GM12874 (cell line): ENCODE measurements around the gene NPTX2.

Experiments
- TF ChIP-seq, protein P1 (sequence below): IDR thresholded peaks from 2 replicates; pipeline ENCODE4 v1.5.1; 2011; ENCODE audit warnings: low read depth, mild to moderate bottlenecking, control low read depth, low read length, moderate library complexity; ENCODE audit not compliant: insufficient read depth

Gene NPTX2

DNA sequence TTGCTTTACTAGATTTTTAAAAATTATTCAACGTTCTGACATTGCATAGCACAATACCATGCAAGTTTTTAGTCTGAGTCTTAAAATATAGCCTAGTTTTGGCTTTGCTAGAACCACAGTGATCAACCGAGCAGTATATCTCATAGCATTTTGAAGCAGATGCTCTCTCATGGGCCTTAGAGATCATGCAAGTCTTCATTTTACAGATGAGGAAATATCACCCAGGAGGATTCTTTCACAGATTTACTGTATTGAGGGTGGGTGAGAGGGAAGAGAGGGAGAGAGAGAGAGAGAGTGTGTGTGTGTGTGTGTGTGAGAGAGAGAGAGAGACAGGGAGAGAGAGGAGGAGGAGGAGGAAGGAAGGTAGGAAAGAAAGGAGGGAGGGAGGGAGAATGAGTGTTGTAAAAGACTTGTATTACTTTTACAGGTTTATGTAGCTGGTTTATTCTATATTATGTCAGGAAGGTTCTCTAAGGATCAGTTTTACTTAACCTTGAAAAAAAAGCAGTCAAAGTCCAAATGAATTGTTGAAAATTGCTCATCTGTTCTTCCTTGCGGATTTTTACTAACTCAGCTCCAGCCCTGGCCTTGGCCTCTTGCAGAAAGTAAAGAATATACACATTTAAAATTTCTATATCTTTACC lies 14.2 kb upstream of the NPTX2 start:
- TF ChIP-seq, protein P1, sequence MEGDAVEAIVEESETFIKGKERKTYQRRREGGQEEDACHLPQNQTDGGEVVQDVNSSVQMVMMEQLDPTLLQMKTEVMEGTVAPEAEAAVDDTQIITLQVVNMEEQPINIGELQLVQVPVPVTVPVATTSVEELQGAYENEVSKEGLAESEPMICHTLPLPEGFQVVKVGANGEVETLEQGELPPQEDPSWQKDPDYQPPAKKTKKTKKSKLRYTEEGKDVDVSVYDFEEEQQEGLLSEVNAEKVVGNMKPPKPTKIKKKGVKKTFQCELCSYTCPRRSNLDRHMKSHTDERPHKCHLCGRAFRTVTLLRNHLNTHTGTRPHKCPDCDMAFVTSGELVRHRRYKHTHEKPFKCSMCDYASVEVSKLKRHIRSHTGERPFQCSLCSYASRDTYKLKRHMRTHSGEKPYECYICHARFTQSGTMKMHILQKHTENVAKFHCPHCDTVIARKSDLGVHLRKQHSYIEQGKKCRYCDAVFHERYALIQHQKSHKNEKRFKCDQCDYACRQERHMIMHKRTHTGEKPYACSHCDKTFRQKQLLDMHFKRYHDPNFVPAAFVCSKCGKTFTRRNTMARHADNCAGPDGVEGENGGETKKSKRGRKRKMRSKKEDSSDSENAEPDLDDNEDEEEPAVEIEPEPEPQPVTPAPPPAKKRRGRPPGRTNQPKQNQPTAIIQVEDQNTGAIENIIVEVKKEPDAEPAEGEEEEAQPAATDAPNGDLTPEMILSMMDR: no peak

DNA sequence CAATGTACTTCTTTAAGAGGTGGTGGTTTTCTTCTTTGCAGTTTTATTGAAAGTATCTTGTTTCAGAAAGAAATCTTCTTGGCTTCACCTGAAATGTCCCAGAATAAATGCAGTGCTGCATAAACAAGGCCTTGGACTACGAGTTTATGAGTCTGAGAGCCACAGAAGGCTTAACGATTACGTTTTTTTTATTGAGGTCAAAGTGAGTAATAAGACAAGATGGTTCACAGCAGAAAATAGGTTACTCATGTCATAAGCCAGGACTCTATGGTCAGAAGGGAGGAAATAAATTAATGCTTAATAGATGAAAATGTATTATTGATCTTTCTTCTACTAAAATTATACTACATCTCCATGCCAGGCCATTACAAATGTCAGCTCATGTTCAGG lies 13.7 kb upstream of the NPTX2 start:
- TF ChIP-seq, protein P1: no peak

DNA sequence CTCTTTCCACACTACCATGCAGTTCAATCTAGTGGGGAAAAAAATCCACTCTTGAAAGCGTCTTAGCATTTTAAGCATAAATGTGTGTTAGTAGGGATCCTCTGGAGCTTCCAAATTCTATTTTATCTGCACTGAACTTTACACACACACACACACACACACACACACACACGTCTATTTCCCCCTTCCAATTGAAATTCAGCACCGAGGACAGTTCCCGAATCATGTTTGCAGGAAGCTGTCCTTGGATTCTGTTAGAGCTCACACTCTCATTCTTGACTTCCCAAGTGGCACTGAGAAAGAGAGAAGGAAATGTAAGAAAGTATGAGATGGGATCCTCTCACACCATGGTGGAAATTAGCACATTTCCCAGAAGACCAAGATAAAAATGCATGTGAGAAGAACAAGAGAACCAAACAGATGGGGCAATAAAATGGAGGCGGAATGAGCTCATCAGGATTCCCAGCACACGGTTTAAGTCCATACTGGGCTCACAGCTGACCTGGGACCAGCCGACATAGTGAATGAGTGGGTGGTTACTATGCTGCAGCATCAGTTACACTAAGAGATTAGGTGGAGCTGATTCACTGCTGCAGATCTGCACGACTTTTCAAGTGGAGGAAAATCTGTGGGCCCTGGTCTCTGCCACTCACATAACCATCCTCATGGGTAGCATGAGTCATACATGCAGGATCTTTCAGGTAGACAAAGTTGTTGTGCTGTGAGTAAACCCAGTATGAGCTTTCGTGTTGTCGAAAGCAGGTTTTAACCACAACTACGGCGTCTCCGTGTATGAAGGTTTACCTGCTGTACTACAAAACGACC lies 3.3 kb upstream of the NPTX2 start:
- TF ChIP-seq, protein P1: no peak

DNA sequence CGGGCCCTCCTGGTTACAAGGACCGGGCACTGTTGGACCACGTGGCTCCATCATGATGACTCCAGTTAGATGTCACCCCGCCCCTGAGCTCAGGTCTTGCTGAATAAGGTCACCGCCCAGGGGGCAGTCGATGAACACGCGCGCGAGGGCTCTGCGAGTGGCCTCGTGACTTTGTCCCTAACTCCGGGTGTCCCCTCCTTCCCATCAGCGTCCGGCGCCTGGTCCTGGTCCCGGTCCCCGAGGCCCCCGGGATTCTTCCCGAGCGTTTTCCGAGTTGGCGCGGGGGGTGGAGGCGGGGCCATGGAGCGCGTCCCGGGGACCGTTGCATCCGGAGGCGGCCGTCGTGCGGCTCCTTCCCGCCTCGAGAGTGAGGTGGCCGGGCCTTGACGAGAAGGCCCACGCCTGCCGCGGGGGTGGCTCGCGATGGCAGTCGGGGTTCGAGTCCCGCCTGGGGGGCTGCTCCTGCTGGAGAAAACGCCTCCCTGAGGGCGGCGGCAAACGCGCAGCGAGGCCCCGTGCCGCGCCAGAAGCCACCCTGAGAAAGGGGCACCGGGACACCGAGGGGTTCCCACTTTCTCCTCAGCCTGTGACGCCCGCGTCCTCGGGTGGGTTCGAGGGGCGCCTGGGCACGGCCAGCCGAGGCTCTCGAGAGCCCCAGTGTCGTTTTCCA lies 569 bp upstream of the NPTX2 start:
- TF ChIP-seq, protein P1: no peak

DNA sequence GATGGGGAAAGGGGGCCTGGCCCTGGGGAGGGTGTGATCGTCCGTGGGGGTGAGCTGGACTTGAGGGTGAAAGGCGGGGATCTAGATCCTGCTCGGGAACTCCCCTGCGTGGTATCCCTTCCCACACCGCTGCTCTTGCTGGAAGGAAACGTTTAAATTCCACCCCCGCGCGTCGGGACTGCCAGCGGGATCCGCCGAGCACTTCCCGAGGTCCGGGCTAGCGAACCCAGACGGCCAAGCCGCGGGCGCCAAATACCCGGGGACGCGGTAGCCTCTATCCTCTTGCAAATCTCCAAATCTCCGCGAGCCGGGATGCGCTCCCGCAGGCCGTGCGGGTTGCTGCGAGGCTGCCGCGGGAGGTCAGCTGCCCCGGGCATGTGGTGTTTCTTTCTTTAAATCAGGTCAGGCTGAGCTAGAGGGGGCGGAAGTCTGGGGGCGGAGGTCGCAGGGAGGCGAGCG lies 904 bp downstream of the NPTX2 start:
- TF ChIP-seq, protein P1: no peak

DNA sequence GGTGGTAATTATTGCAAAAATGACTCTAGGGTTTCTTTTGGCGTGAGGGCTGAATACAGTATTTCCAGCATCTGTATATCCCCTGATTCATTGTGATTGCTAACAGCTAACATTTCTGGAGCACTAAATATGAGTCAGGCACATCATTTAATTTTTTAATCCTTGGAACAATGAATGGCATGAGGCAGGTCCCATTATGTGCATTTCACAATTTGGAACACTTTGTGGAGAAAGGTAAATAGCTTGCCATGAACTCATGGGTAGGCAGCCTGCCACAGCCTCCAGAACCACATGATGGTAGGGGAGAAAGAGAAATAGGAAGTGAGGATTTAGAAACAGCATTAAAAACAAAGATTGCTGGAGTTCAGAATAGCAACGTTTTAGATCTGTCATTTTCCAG lies 1.7 kb downstream of the NPTX2 start:
- TF ChIP-seq, protein P1: no peak
